HFF-Myc (cell line): Measurements from ENCODE around the gene STON2.

Source experiments
- DNase-seq: peaks from one replicate; pipeline ENCODE4 v3.0.0-alpha.2; 2011; ENCODE audit warnings: low read depth; ENCODE audit errors: extremely low read depth
- H3K4me3 ChIP-seq: replicated peaks from 2 replicates; pipeline ENCODE4 v1.5.1; 2011; ENCODE audit warnings: low read depth, mild to moderate bottlenecking, control low read depth, low read length
- CTCF ChIP-seq: IDR thresholded peaks from 2 replicates; pipeline ENCODE4 v1.5.1; 2012; ENCODE audit warnings: mild to moderate bottlenecking, low read depth, low read length, control low read depth; ENCODE audit errors: missing control alignments

STON2 gene

GRCh38 chr14:81371802-81372201, 28.3 kb downstream of the STON2 start:
- TF ChIP-seq CTCF, result no peak
- DNase-seq, result no peak
- no peak overlapping the region for H3K4me3 ChIP-seq

GRCh38 chr14:81367563-81367962, 32.6 kb downstream of the STON2 start:
- no peak overlapping the region for H3K4me3 ChIP-seq
- no peak for DNase-seq
- TF ChIP-seq CTCF, result no peak

DNA sequence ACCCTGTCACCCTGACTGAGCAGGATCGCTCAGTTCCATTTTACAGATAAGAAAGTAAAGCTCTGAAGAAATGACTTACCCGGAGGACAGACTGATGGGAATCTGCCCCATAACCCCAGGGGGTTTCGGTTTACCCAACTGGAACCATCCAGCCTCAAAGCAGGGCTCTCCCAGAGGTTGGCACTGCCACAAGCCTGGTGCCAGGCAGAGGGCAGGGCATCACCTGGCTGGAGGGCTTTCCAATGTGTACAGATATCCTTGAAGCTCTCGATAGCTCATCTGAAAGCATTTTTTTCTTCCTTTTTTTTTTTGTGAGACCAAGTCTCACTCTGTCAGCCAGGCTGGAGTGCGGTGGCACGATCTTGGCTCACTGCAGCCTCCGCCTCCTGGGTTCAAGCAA, 33.2 kb downstream of the STON2 start:
- TF ChIP-seq CTCF, result no peak
- no peak for DNase-seq
- no peak overlapping the region for H3K4me3 ChIP-seq

- no peak overlapping the region for H3K4me3 ChIP-seq
- DNase-seq, result no peak
- TF ChIP-seq CTCF, result no peak
Observed at GRCh38 chr14:81366214-81366613, 33.9 kb downstream of the STON2 start.

DNA sequence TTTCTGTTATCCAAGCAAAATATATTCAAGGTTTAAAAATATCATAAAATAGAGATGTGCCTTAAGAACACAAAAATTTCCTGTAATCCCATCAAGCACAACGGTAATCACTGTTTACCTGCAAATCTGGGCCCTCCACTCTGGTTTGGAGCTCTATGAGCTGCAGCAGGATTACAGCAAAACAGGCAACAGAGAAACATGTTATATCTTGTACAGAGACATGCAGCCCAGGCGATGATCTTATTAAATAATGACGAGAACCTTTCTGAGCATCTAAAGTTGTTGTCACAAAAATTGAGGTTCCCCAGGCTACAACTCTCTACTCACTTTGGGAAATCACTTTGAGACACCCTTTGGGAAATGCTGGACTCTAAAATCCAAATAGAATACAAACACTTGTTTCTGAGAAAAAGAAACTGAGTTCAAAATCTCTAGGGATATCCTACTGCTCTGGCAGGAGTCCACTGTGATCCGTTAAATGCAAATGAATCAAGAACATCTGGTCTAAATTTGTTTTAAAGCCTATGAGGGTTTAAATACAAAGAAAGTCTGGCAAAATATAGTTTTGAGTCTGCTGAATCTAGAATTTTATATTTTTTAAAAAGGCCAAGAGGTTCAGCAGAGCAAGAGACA, 36.3 kb downstream of the STON2 start:
- DNase-seq, result peak; percentile 1
- TF ChIP-seq CTCF, result no peak
- no peak overlapping the region for H3K4me3 ChIP-seq

DNA sequence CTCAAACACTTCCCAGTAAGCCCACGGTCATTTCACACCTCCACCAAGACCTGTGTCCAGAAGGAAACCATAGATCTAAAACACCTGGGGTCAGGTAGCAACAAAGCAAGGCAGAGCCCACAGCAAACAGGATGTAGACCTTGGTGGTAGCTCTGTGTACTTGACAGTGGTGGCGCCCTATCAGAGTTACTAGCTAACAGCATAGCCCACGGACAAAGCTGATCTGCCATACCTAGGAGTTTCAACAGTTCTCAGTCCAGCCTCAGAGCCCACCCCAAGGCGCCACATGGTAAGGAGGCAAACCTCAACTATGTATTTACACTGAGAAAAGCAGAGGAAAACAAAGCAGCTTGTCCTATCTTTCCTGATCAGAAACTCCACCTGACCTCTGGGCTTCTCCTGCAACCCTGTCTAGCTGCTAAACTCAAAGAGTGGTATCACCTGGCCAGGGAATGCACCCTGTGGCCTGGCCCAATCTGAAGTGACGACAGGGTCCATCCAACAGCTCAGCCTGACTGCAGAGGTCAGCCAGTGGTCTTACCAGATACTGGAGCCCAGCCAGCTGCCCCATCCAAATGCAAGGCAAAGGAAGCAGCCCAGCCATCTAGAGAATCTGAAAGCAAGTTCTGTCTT, 46.3 kb downstream of the STON2 start:
- TF ChIP-seq CTCF, result no peak
- DNase-seq, result no peak
- H3K4me3 ChIP-seq, result no peak overlapping the region
